ENCODE data around the gene DNAH7. TPM values are rescaled to one million over a fixed set of nuclear protein-coding genes. Genes with fewer than 3 reads are reported as not detected.

The DNAH7 gene
- total and polyA plus RNA-seq, 2 of the 8 experiments (the other 6 are each of a cell fraction or from before 2014, with no cell fraction given), result 0.07 to 0.08 TPM

GRCh38 chr2:195716466-195716865, 352.2 kb downstream of the DNAH7 start:
- no peak overlapping the region for H3K23ac ChIP-seq (ENCODE audit: insufficient read length)
- no peak overlapping the region for H4K91ac ChIP-seq (replicated peaks; ENCODE audit: insufficient read length, low read length)
- H3K14ac ChIP-seq (ENCODE audit: insufficient read length), result no peak overlapping the region
- H3K9me3 ChIP-seq (ENCODE audit: insufficient read depth in 2 of 2, low read depth in 1 of 2, low read length in 1 of 2), result no peaks in the 10 kb centered on the region
- H3K4me3 ChIP-seq (ENCODE audit: extremely low read depth in 1 of 4, insufficient read depth in 2 of 4, low read depth in 3 of 4, low read length in 4 of 4), result no peak overlapping the region
- ChIA-PET CTCF (ENCODE audit: partially characterized antibody) (interaction anchor here (1.3 kb wide), 1 partner anchor 44 kb away, joined by 3 read pairs; no protein-coding TSS in a partner anchor), POLR2A (ENCODE audit: partially characterized antibody) (no interaction called here)
- H3K18ac ChIP-seq (ENCODE audit: extremely low read depth, low read length), result no peak overlapping the region
- H3K79me2 ChIP-seq (ENCODE audit: control insufficient read depth in 1 of 2, insufficient read depth in 2 of 2, low read length in 2 of 2), result no peaks in the 10 kb centered on the region
- no peak overlapping the region for H3K4me2 ChIP-seq (ENCODE audit: insufficient read depth in 1 of 2, low read depth in 2 of 2, low read length in 2 of 2)
- no peak overlapping the region for H2BK20ac ChIP-seq (ENCODE audit: low read length)
- H2AK5ac ChIP-seq (ENCODE audit: low read depth, low read length), result no peak overlapping the region
- H3K27me3 ChIP-seq (replicated peaks in 1 of 4; ENCODE audit: control insufficient read depth in 3 of 4, extremely low read depth in 1 of 4, insufficient read depth in 3 of 4, low read length in 3 of 4), result no peaks in the 10 kb centered on the region
- no peak overlapping the region for H3K56ac ChIP-seq (replicated peaks; ENCODE audit: insufficient read length, low read depth, low read length)
- H4K8ac ChIP-seq (ENCODE audit: extremely low read depth, insufficient read depth, low read length), result no peak overlapping the region
- H2AFZ ChIP-seq (ENCODE audit: low read length), result no peak overlapping the region
- no peak overlapping the region for H2BK5ac ChIP-seq (ENCODE audit: low read depth, low read length)
- no peak overlapping the region for H4K5ac ChIP-seq (ENCODE audit: insufficient read length, low read depth, low read length)
- H3K4ac ChIP-seq (replicated peaks; ENCODE audit: insufficient read length, low read depth, low read length), result no peak overlapping the region
- H2BK120ac ChIP-seq (replicated peaks; ENCODE audit: low read depth, low read length), result no peak overlapping the region
- H4K20me1 ChIP-seq (replicated peaks in 1 of 2; ENCODE audit: control insufficient read depth in 1 of 2, insufficient read depth in 2 of 2, low read length in 2 of 2), result no peaks in the 10 kb centered on the region
- no peaks in the 10 kb centered on the region for H3K23me2 ChIP-seq (ENCODE audit: low read depth, low read length)
- 96% methylated on average over 4 of the region's 4 CpGs; no CpG with 5 or more reads in 1 of the 2 experiments for WGBS, 2 experiments (ENCODE audit: extremely low coverage in 1 of 2, insufficient coverage in 1 of 2, insufficient read length in 1 of 2, insufficient replicate concordance in 2 of 2, low coverage in 1 of 2, low lambda C conversion rate in 2 of 2, missing lambda C conversion rate in 1 of 2)
- H3K27ac ChIP-seq (ENCODE audit: low read depth, low read length), result no peak overlapping the region
- H3K79me1 ChIP-seq (ENCODE audit: low read depth, low read length), result no peaks in the 10 kb centered on the region; the same call in 1 of the 2 replicates
- no peak overlapping the region for H2BK12ac ChIP-seq (ENCODE audit: low read depth, low read length)
- DNase-seq (ENCODE audit: low read depth in 1 of 2, low spot score in 2 of 2) (no peak), FAIRE-seq (no peak)
- no peak overlapping the region for H3K9ac ChIP-seq (replicated peaks in 1 of 4; ENCODE audit: extremely low read depth in 1 of 4, low read depth in 3 of 4, low read length in 3 of 4)
- no peak overlapping the region for H2BK15ac ChIP-seq (ENCODE audit: low read length)
- peaks cover 5 to 74% (median 26%) of the 10 kb centered on the region in 4 experiments for H3K36me3 ChIP-seq (ENCODE audit: control insufficient read depth in 2 of 4, insufficient read depth in 4 of 4, low read length in 3 of 4)
- no peaks in the 10 kb centered on the region for H3K4me1 ChIP-seq (replicated peaks in 1 of 4; ENCODE audit: control insufficient read depth in 3 of 4, insufficient read depth in 4 of 4, low read length in 3 of 4)
- TF ChIP-seq EZH2 (IDR thresholded peaks at IDR 0.05; ENCODE audit: low read depth, low read length, severe bottlenecking), result no peak
- TF ChIP-seq NRF1 (IDR thresholded peaks at IDR 0.05; ENCODE audit: low read depth, low read length), result no peak
- TF ChIP-seq TAF1 (IDR thresholded peaks at IDR 0.05; ENCODE audit: low read depth, low read length), result no peak
- TF ChIP-seq CREB1 (IDR thresholded peaks at IDR 0.05), result no peak
- TF ChIP-seq KDM1A (IDR thresholded peaks at IDR 0.05; ENCODE audit: borderline replicate concordance, low read length), result no peak
- no peak for TF ChIP-seq CHD1 (IDR thresholded peaks at IDR 0.05; ENCODE audit: low read depth, low read length)
- TF ChIP-seq E2F6 (IDR thresholded peaks at IDR 0.05), result no peak
- TF ChIP-seq RNF2 (IDR thresholded peaks at IDR 0.05; ENCODE audit: borderline replicate concordance, low read depth, low read length, missing control alignments, poor library complexity, severe bottlenecking), result no peak
- no peak for TF ChIP-seq FOSL1 (IDR thresholded peaks at IDR 0.05; ENCODE audit: insufficient read depth, low read depth, low read length)
- no peak for TF ChIP-seq JUN (IDR thresholded peaks at IDR 0.05; ENCODE audit: low read depth, low read length)
